ENCODE results near the gene STMP1. TPM values are rescaled to one million over a fixed set of nuclear protein-coding genes. Genes with fewer than 3 reads are reported as not detected.

Gene STMP1
- 10 to 100 TPM; 11.9 to 13.4 TPM for total RNA-seq

DNA sequence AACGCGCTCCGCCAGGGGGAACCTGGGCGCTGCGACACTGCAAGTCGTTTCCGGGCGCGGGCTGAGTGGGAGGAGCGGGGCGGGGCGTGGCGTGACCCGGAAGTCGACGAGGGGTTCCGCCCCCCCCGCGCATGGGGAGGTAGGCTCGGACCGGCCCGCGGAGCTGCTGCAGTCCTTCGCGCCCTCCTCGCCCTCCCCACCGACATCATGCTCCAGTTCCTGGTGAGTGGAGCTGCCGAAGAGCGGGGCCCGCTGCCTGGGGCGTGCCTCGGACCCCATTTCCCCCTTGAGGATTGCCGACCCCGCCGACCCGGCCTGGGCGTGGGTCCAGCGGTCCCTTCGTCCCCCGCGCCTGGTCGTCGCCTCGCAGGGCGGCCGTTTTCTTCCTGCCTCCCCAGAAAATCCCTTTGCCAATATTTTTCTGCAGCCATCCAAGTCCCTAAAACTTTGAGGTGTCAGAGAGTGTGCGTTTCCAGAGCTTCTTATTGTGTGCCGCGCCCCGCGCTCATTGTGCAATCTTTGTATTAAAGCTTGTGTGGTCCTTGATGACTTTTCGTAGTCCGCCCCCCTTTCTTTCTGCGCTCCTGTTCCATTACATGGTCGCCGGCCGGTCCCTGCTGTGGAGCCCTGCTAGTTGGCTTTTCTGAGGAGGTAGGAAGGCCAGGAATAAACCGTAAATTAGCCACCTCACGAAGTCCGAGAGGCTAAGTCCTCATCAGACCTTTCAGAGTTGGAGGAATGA lies at the start of gene STMP1:
TSS of gene STMP1 (plus strand) at position 142 of the 742 bp plus-strand sequence.
- H3K27ac ChIP-seq, result peak within 1 kb of the TSS; percentile 97
- no peaks in the 10 kb centered on the region for H3K36me3 ChIP-seq
- no peaks in the 10 kb centered on the region for H3K27me3 ChIP-seq
- TF ChIP-seq, protein P1, sequence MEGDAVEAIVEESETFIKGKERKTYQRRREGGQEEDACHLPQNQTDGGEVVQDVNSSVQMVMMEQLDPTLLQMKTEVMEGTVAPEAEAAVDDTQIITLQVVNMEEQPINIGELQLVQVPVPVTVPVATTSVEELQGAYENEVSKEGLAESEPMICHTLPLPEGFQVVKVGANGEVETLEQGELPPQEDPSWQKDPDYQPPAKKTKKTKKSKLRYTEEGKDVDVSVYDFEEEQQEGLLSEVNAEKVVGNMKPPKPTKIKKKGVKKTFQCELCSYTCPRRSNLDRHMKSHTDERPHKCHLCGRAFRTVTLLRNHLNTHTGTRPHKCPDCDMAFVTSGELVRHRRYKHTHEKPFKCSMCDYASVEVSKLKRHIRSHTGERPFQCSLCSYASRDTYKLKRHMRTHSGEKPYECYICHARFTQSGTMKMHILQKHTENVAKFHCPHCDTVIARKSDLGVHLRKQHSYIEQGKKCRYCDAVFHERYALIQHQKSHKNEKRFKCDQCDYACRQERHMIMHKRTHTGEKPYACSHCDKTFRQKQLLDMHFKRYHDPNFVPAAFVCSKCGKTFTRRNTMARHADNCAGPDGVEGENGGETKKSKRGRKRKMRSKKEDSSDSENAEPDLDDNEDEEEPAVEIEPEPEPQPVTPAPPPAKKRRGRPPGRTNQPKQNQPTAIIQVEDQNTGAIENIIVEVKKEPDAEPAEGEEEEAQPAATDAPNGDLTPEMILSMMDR (IDR thresholded peaks at IDR 0.05), result peak in 1 of 2 donors; percentile 95
- peaks cover 0 to 36% of the 10 kb centered on the region in 2 donors for H3K4me1 ChIP-seq
- peak within 1 kb of the TSS; percentile 88 to 95 for H3K4me3 ChIP-seq
- peak; percentile 97 for DNase-seq (ENCODE audit: low spot score)
- no peaks in the 10 kb centered on the region for H3K9me3 ChIP-seq

DNA sequence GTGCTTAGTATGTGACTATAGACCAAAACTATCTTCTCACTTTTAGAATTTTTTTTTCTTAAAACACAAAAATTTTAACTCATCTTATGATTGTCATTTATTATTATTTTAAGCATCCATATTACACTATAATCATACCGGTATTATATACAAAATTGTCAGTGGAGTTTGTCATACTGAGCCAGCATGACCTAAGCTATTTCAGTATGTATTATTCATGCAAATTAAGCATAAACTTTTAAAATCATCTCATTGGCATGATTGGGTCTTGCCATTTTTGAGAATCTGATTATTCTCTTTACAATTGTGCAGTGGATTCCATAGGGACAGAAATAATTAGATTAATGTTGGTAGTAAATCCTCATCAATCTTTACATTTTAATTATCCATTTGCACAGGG lies 46.2 kb upstream of the STMP1 start:
- DNase-seq (ENCODE audit: low spot score), result no peak
- Histone ChIP-seq H3K27ac (no peak overlapping the region), H3K4me1 (no peaks in the 10 kb centered on the region), H3K27me3 (no peaks in the 10 kb centered on the region), H3K36me3 (peaks cover 42% of the 10 kb centered on the region), H3K4me3 (no peak overlapping the region), H3K9me3 (no peaks in the 10 kb centered on the region)
- TF ChIP-seq, protein P1 (IDR thresholded peaks at IDR 0.05), result no peak

DNA sequence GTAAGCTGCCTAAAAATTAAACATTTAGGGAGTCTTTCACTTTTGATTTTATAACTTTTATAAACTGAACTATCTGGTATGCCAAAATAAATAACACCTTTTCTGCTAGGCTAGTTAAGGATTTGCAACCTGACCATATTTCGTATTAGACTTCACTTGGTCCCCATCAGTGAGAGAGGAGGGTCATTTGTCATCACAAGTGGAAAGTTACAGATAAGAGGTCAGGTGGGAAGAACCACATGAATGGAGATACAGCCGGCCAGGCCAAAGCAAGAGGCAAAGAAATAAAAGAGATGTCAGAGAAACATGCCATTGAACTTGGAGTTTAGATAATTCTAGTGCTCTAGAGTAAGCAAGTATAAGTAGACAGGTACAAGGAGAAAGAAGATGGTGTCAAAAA lies 44.5 kb upstream of the STMP1 start:
- Histone ChIP-seq H3K4me1 (no peaks in the 10 kb centered on the region), H3K27me3 (no peaks in the 10 kb centered on the region), H3K27ac (no peak overlapping the region), H3K4me3 (no peak overlapping the region), H3K9me3 (no peaks in the 10 kb centered on the region), H3K36me3 (peaks cover 46% of the 10 kb centered on the region)
- no peak for DNase-seq (ENCODE audit: low spot score)
- TF ChIP-seq, protein P1 (IDR thresholded peaks at IDR 0.05), result no peak

DNA sequence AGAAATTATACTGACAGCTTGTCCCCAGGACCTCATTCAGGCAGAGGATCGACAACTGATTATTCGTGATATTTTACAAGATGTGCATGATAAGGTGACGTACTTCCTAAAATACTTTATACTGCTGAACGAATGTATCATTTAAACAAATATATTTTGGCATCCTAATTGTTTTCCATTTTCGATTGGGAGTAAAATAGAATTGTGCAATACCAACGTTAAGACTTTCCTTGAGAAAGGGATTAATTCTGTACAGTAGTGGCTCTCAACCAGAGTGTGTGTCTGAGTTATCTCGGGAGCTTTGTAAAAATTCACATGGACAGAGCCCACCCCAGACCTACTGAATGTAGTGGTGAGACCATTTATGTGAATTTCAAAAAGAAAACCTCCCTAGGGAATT lies 43.8 kb upstream of the STMP1 start:
- Histone ChIP-seq H3K36me3 (peaks cover 53% of the 10 kb centered on the region), H3K27ac (no peak overlapping the region), H3K9me3 (no peaks in the 10 kb centered on the region), H3K4me3 (no peak overlapping the region), H3K4me1 (no peaks in the 10 kb centered on the region), H3K27me3 (no peaks in the 10 kb centered on the region)
- DNase-seq (ENCODE audit: low spot score), result no peak
- TF ChIP-seq, protein P1 (IDR thresholded peaks at IDR 0.05), result no peak

DNA sequence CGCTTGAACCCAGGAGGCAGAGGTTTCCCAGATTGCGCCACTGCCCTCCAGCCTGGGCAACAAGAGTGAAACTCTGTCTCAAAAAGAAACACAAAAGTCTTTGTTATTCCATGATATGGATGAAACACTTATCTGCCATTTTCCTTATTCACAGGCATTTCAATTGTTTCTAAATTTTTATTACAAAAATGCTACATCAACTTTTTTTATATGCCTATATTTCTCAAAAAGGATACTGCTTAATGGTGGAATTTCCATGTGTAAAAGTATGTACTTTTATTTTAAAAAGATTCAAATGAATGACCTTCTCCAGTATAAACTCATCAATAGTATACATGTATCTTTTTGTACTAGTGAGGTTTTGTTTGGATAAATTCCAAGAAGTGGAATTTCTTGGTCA lies 41.9 kb upstream of the STMP1 start:
- no peak overlapping the region for H3K27ac ChIP-seq
- H3K36me3 ChIP-seq, result peaks cover 58% of the 10 kb centered on the region
- TF ChIP-seq, protein P1 (IDR thresholded peaks at IDR 0.05), result no peak
- H3K4me3 ChIP-seq, result no peak overlapping the region
- no peak for DNase-seq (ENCODE audit: low spot score)
- no peaks in the 10 kb centered on the region for H3K9me3 ChIP-seq
- H3K4me1 ChIP-seq, result no peaks in the 10 kb centered on the region
- no peaks in the 10 kb centered on the region for H3K27me3 ChIP-seq
